Keratinocyte (primary cell): Measurements from ENCODE around the gene ZNF70. TPM values are rescaled to one million over a fixed set of nuclear protein-coding genes. Genes with fewer than 3 reads are reported as not detected.

Experiments
- DNase-seq: peaks from one replicate; pipeline ENCODE4 v3.0.0-alpha.2; 2011; ENCODE audit warnings: low read depth, missing footprints, low spot score
- FAIRE-seq: peaks from 2 replicates; lab custom pipeline; 2011; peaks lifted over from hg19 to GRCh38; lab: Jason Lieb, UNC
- H2AFZ ChIP-seq: 2 replicates; pipeline ENCODE4 v1.6.0; 2012; ENCODE audit warnings: low read length, control low read depth, inconsistent platforms; ENCODE audit not compliant: control insufficient read depth
- H3K27ac ChIP-seq: 2 replicates; pipeline ENCODE4 v1.5.1; 2011; ENCODE audit warnings: low read length; ENCODE audit not compliant: control insufficient read depth, insufficient read depth
- H3K27me3 ChIP-seq: 3 replicates; pipeline ENCODE4 v1.6.0; 2011; ENCODE audit warnings: low read length; ENCODE audit not compliant: control insufficient read depth, insufficient read depth; ENCODE audit errors: extremely low read depth
- H3K36me3 ChIP-seq, 2 experiments: 2 replicates in 1 of 2; 3 replicates in 1 of 2; pipeline ENCODE4 v1.5.1; 2011; ENCODE audit warnings: low read length in 2 of 2, mild to moderate bottlenecking in 1 of 2; ENCODE audit not compliant: control insufficient read depth in 2 of 2, insufficient read depth in 2 of 2; ENCODE audit errors: extremely low read depth in 1 of 2
- H3K4me1 ChIP-seq: 3 replicates; pipeline ENCODE4 v1.5.1; 2011; ENCODE audit warnings: low read length; ENCODE audit not compliant: control insufficient read depth, insufficient read depth; ENCODE audit errors: extremely low read depth
- H3K4me2 ChIP-seq: 3 replicates; pipeline ENCODE4 v1.6.0; 2011; ENCODE audit warnings: low read depth, low read length; ENCODE audit not compliant: control insufficient read depth, insufficient read depth; ENCODE audit errors: extremely low read depth
- H3K4me3 ChIP-seq, 3 experiments: fragments of 200-600 bp in 1 of 3; sonication (generic) in 1 of 3; 2 replicates in 2 of 3; 3 replicates in 1 of 3; pipeline ENCODE4 v1.5.1; 2011 to 2016; ENCODE audit warnings: low read length in 3 of 3, mild to moderate bottlenecking in 3 of 3, control low read depth in 2 of 3, inconsistent platforms in 1 of 3, low read depth in 1 of 3, mixed read lengths in 1 of 3, mixed run types in 1 of 3, moderate library complexity in 1 of 3; ENCODE audit not compliant: control insufficient read depth in 2 of 3, insufficient read depth in 2 of 3; ENCODE audit errors: extremely low read depth in 1 of 3
- H3K79me2 ChIP-seq: 2 replicates; pipeline ENCODE4 v1.6.0; 2012; ENCODE audit warnings: low read length; ENCODE audit not compliant: control insufficient read depth, insufficient read depth
- H3K9ac ChIP-seq: 3 replicates; pipeline ENCODE4 v1.6.0; 2011; ENCODE audit warnings: low read length; ENCODE audit not compliant: control insufficient read depth, insufficient read depth; ENCODE audit errors: extremely low read depth
- H3K9me1 ChIP-seq: 3 replicates; pipeline ENCODE4 v1.6.0; 2011; ENCODE audit warnings: low read length; ENCODE audit not compliant: control insufficient read depth, insufficient read depth; ENCODE audit errors: extremely low read depth
- H3K9me3 ChIP-seq: 2 replicates; pipeline ENCODE4 v1.5.1; 2012; ENCODE audit warnings: low read depth, low read length; ENCODE audit not compliant: control insufficient read depth
- H4K20me1 ChIP-seq: 3 replicates; pipeline ENCODE4 v1.6.0; 2011; ENCODE audit warnings: low read length; ENCODE audit not compliant: control insufficient read depth, insufficient read depth; ENCODE audit errors: extremely low read depth
- EZH2 ChIP-seq: IDR thresholded peaks from one replicate; pipeline ENCODE4 v1.6.1; 2012; ENCODE audit warnings: inconsistent platforms, mild to moderate bottlenecking, low read length, moderate library complexity
- dilution Hi-C: fragments of 300-500 bp; cut with MboI; formaldehyde crosslinking; loops from one replicate; pipeline ENCODE4 v1.7.0; 2020; ENCODE audit warnings: low sequenced_read_pairs; ENCODE audit not compliant: extremely low pct_ligation_motif_present
- polyA plus RNA-seq, 5 experiments: library from polyadenylated mRNA; depleted of rRNA in 3 of 5; stranded (reverse) in 3 of 5; stranded (forward) in 1 of 5; unstranded in 1 of 5; fragments of >200 nt; gene quantifications; 1 replicate in 1 of 5; 2 replicates in 3 of 5; 3 replicates in 1 of 5; pipeline versions ENCODE4 v1.2.1 to v1.2.3, GENCODE V29; 2011 to 2012; ENCODE audit warnings: missing spikeins in 2 of 5, low read depth in 1 of 5, low replicate concordance in 1 of 5
- TF ChIP-seq, protein P1 (sequence below), 3 experiments: IDR thresholded peaks in 1 of 3; conservative IDR thresholded peaks in 1 of 3; optimal IDR thresholded peaks in 1 of 3; 2 replicates in 2 of 3; 3 replicates in 1 of 3; pipeline versions ENCODE3 to v1.5.1; 2011; ENCODE audit warnings: low read length in 3 of 3, mild to moderate bottlenecking in 3 of 3, moderate library complexity in 2 of 3, control low read depth in 1 of 3, inconsistent platforms in 1 of 3; ENCODE audit not compliant: insufficient read depth in 2 of 3; ENCODE audit errors: extremely low read depth in 1 of 3

ZNF70 gene
- polyA plus RNA-seq, 1 donor (not counting 4 experiments of a cell fraction or from before 2014, with no cell fraction given): 0.55 TPM

DNA sequence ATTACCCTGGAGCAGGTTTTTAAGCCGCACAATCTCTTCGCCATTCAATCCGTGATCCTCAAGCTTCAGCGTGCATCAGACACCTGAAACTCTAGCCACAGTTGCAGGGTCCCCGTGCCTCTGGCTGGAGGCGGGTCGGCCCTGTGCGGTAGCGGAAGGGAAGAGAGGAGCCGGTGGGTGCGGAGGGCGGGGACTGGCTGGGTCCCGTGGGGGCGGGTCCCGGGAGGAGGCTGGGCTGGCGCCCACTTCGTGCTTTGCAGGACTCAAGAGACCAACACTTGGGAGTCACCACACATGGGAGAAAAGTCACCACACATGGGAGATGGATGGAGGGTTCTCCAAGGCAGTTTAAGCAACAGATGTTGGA is 12.7 kb upstream of the ZNF70 start:
- no peak overlapping the region for H3K9ac ChIP-seq
- H3K36me3 ChIP-seq: no peaks in the 10 kb centered on the region
- no peak overlapping the region for H3K27ac ChIP-seq
- H2AFZ ChIP-seq: no peak overlapping the region
- peaks cover 8% of the 10 kb centered on the region for H3K27me3 ChIP-seq
- no peaks in the 10 kb centered on the region for H3K79me2 ChIP-seq
- H3K9me3 ChIP-seq: no peaks in the 10 kb centered on the region
- no peaks in the 10 kb centered on the region for H4K20me1 ChIP-seq
- H3K9me1 ChIP-seq: no peaks in the 10 kb centered on the region
- TF ChIP-seq, protein P1, sequence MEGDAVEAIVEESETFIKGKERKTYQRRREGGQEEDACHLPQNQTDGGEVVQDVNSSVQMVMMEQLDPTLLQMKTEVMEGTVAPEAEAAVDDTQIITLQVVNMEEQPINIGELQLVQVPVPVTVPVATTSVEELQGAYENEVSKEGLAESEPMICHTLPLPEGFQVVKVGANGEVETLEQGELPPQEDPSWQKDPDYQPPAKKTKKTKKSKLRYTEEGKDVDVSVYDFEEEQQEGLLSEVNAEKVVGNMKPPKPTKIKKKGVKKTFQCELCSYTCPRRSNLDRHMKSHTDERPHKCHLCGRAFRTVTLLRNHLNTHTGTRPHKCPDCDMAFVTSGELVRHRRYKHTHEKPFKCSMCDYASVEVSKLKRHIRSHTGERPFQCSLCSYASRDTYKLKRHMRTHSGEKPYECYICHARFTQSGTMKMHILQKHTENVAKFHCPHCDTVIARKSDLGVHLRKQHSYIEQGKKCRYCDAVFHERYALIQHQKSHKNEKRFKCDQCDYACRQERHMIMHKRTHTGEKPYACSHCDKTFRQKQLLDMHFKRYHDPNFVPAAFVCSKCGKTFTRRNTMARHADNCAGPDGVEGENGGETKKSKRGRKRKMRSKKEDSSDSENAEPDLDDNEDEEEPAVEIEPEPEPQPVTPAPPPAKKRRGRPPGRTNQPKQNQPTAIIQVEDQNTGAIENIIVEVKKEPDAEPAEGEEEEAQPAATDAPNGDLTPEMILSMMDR (optimal IDR thresholded peaks at IDR 0.05 in 1 of 3, IDR thresholded peaks at IDR 0.05 in 1 of 3, conservative IDR thresholded peaks at IDR 0.05 in 1 of 3; ENCODE audit: extremely low read depth in 1 of 3, insufficient read depth in 2 of 3, low read length in 3 of 3): no peak
- no peak for TF ChIP-seq EZH2
- H3K4me2 ChIP-seq: no peak overlapping the region
- no peak overlapping the region for H3K4me3 ChIP-seq
- FAIRE-seq (no peak), DNase-seq (no peak)
- dilution Hi-C loops: no loop called here
- peaks cover 3% of the 10 kb centered on the region for H3K4me1 ChIP-seq

GRCh38 chr22:23762842-23763578 is 12.1 kb upstream of the ZNF70 start, which contains the start of gene C22orf15:
Gene C22orf15 (plus strand): TSS chr22:23762990. CDS start chr22:23763307, 317 bp downstream.
- TF ChIP-seq, protein P1 (optimal IDR thresholded peaks at IDR 0.05 in 1 of 3, IDR thresholded peaks at IDR 0.05 in 1 of 3, conservative IDR thresholded peaks at IDR 0.05 in 1 of 3; ENCODE audit: extremely low read depth in 1 of 3, insufficient read depth in 2 of 3, low read length in 3 of 3): no peak
- TF ChIP-seq EZH2: no peak
- H3K4me1 ChIP-seq: peaks cover 2% of the 10 kb centered on the region
- H4K20me1 ChIP-seq: no peaks in the 10 kb centered on the region
- no peak within 1 kb of the TSS for H3K4me3 ChIP-seq
- dilution Hi-C loops: no loop called here
- no peak for FAIRE-seq
- no peak within 1 kb of the TSS for H3K9ac ChIP-seq
- no peaks in the 10 kb centered on the region for H3K79me2 ChIP-seq
- DNase-seq: no peak
- H3K27ac ChIP-seq: no peak within 1 kb of the TSS
- no peaks in the 10 kb centered on the region for H3K9me1 ChIP-seq
- H3K27me3 ChIP-seq: peaks cover 5% of the 10 kb centered on the region
- H3K9me3 ChIP-seq: no peaks in the 10 kb centered on the region
- no peak within 1 kb of the TSS for H3K4me2 ChIP-seq
- no peak within 1 kb of the TSS for H2AFZ ChIP-seq
- H3K36me3 ChIP-seq: no peaks in the 10 kb centered on the region
